HG03045 (cell line): ENCODE results near the gene PARVB.
"Not testable (repeated sequence)": the region's sequence is repeated elsewhere in the genome, so short reads cannot be mapped to it uniquely, and the experiment has no call there.

ENCODE experiments used
- ATAC-seq: cut with Tn5 transposase; IDR thresholded peaks from one replicate; pipeline ENCODE4 v1.9.1; 2021; ENCODE audit warnings: mild to moderate bottlenecking, moderate library complexity; ENCODE audit not compliant: unreplicated experiment

The PARVB gene

DNA sequence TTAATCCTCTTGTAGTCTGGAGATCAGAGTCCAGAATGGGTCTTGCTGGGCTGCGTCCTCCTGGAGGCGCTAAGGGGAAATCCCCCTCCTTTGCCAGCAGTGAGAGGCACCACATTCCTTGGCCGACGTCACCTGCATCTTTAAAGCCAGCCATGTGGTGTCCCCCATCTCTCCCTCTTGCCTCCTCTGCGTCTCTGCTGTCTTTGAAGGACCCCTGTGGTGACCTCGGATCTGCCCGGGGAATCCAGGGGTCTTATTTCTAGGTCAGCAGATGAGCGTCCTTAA lies 27.2 kb upstream of the PARVB start:
- ATAC-seq, result no peak

DNA sequence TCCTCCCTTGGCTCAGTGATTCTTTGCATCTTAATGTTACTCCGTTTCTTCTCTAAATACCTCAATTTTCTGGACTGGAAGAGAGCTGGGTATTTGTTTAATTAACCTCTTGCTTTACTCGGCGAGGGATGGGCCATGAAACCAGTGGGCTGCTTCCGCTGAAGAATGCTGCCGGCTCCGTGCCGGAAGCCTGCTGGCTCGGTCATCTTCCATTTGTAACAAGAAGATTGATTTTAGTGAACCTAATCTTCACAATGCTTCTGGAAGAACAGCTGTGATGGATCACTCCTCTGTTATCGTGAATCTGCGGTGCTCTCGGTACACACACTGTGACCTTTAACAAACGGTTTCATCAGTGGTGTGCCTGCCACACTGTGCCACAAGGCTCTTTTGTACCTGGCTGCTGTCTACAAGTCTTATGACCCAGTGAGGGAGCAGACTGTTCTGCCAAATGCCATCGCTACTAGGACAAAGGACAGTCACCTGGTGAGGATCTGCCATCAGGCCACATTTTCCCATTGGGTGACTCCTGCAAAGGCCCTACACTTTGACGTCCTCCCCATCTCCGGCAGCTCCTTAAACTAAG lies 25.3 kb upstream of the PARVB start:
- no peak for ATAC-seq

GRCh38 chr22:43999378-43999777 lies 24.7 kb upstream of the PARVB start:
- no peak for ATAC-seq

GRCh38 chr22:44000123-44000522 lies 24.0 kb upstream of the PARVB start:
- ATAC-seq, result no peak

DNA sequence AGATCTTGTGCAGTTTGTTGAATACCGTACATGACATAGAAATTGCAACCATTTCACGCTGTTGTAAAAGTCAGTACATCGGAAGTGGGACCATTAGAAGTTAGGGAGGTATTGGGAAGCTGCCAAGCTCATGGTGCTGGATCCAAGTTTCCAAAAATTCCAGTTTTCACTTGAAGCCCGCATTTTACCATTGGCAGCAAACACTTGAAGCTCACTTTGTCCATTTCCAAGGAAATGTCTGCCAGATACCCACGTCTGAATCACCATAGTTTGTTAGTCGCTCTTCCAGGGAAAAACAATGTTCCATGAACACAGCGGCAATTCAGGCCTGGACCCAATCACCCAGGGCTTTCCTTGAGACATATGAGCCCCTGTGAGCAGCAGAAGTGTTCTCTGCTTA lies 22.6 kb upstream of the PARVB start:
- no peak for ATAC-seq

- ATAC-seq, result no peak
These were observed 21.8 kb upstream of the PARVB start for GRCh38 chr22:44002324-44002723.

DNA sequence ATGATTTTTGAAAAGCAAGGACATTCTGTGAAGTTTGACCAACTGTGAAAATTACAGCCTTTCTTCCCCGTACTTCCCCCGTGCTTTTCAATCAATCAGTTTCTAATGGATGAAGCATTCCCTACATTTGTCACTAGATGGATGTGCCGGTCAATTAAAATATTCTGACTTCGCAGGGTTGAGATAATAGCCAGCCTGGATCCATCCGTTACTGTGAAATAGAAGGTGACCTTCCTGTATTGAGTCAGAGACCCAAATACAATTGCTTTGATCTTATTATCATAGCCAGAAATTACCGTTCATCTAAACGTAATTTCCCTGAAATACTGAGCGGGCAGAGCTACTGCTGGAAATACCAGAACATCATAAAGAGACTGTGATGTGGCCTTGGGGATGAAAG lies 21.1 kb upstream of the PARVB start:
- ATAC-seq, result no peak

DNA sequence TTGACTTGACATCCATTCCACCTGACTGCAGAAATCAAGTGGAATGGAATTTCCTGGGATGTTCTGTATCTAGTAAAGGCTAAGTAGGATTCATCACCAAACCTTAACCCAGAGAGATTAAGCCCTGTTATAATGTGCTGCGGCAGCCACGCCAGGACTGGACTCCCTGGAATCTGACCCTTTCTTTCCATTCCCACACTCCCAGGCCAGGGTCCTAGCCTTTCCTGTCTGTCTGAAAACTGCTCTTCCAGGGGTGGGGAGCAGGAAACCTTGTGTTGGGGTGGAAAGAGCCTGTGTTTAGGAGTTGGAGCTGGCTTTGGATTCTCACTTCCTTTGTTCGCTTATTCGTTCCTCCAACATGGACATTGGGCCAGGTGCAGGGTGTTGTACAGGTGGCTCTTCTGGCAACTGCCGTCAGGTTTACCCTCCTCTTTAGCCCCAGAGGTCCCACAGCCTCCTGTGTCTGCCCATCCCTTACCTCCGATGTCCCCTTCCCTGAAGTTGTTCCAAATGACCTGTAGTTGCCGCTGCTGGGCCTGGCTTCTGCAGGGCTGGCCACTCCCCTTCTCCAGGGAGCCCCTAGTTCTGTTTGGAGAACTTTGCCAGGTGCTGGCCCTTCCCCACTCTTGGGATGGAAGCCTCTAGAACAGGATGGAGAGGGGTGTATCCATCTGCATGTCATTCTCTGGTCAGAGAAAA lies 20.5 kb upstream of the PARVB start:
- ATAC-seq, result no peak

DNA sequence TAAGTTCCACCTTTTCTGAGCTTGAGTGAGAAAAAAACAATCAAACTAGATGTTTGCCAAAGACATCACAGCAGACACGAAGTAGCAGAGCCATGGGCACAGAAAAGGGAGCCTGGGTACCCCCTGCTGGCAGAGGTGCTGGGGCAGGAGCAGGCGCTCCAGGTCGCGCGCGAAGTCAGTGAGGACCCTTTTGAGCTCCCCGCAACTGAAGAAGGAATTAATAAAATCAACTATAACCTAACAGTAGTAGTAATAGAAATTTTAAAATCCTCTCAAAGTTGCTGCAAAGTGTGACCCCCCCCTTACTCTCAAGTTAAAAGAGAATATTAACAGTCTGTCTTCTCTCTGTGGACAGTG lies 20.0 kb upstream of the PARVB start:
- no peak for ATAC-seq

- no peak for ATAC-seq
These were observed 18.6 kb upstream of the PARVB start for GRCh38 chr22:44005524-44005923.

DNA sequence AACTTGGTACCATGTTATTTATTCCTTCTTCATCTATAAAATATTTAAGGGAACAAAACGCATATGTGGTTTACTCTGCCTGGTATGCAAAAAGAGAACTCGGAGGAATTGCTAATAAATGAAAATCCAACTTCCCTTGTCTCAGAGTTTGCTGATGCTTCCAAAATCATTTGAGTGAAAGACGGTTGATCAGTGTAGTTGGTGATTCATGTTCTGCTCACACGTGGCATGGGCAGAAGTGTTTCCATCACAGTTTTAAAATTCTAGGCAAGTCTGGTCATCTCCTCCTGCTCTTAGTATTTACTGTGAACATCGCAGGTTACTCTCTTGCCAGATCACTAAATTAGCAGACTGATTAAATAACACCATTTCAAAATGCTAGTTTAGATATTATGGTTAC lies 11.9 kb upstream of the PARVB start:
- no peak for ATAC-seq

- ATAC-seq, result no peak
These were observed 11.5 kb upstream of the PARVB start for GRCh38 chr22:44012591-44012990.

DNA sequence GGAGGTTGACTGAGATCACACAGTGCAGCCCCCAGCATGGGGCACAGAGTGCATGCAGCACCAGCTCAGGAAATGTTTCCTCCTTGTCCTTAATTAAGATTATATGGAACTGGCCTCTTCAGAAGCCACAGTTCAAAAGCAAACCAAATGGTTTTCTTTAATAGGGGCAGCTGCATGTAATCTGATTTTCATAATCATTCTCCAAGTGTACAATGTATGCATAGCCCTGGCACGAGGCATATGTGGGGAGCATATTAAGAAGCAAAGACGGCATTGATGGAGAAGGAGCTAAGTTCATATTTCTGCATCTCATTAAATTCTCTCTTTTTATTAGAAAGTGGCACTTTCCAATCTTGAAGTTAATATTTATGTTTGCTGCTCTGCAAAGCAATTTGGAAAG lies 9.9 kb upstream of the PARVB start:
- no peak for ATAC-seq

DNA sequence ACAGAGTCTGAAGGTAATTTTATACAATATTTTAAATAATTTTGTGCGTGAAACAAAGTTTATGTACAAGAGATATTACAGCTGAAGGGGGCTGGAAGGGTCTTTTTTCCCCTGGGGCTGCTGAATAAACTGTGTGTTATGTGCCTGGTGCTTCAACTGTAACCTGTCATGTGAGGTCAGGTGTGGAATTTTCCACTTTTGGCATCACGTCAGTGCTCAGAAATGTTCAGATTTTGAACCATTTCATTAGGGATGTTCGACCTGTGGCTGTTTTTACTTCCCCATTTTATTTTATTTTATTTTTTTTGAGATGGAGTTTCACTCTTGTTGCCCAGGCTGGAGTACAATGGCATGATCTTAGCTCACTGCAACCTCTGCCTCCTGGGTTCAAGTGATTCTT lies 7.5 kb upstream of the PARVB start:
- not testable (repeated sequence) for ATAC-seq

- ATAC-seq, result no peak
These were observed 5.5 kb upstream of the PARVB start for GRCh38 chr22:44018594-44018993.

DNA sequence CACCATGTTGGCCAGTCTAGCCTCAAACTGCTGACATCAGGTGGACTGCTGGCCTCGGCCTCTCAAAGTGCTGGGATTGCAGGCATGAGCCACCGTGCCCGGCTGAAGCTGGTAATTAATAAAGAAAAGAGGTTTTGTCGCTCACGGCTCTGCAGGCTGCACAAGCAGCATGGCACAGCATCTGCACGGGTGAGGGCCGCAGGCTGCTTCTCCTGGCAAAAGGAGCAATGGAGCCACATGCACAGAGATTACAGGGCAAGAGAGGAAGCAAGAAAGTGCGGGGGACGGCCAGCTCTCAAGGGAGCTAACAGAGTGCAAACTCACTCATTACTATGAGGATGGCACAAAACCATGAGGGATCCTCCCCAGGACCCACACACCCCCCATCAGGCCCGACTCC lies 4.7 kb upstream of the PARVB start:
- no peak for ATAC-seq

DNA sequence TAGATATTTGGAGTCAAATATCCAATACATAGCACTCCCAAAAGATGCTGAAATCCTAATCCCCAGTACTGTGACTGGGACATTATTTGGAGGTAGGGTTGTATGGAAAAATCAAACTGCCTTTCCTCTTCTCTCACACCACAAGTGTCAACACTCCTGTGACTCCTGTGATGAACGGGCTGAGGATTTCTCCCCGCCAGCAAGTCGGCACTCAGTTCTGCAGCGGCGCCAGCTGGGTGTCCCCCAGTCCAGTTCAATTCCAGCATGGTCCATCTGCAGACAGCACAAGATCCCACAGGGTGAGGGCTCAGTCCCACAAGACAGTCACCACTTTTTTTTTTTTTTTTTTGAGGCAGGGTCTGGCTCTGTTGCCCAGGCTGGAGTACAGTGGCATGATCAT lies 4.3 kb upstream of the PARVB start:
- ATAC-seq, result no peak

GRCh38 chr22:44020981-44021380 lies 3.1 kb upstream of the PARVB start:
- no peak for ATAC-seq

DNA sequence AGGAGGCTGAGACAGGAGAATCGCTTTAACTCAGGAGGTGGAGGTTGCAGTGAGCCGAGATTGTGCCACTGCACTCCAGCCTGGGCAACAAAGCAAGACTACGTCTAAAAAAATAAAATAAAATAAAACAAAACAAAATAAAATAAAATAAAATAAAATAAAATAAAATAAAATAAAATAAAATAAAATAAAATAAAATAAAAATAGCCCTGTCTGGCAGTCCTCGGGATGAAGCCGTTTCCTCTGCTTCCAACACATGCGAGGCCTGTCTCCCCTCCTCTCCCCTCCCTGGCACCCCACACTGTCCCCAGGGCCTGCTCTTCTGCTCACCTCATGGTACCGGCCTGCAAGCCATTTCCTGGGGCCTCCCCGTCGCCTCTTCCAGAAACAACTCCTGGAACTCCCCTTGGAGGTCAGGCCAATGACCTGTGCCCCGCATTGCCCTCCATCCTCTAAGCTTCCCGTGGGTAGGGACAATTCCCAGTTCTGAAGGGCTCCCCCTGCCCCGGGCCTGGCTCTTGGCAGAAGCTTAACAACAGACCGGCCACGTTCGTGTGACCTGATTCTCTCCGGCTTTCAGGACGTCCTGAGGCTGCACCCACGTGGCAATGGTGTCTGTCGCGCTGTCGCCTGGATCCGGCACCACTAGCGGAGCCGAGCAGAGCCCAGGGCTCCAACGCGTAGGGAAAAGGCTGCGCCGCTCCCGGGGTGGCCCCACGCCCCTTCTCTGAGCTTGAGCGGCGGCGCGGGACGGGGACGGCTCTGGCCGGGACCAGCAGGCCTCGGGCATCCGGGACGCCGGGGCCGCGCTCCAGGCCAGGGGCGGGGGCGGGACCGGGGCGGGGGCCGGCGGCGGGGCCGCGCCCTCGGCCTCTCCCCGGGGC lies 456 bp upstream of the PARVB start:
- ATAC-seq, result peak; percentile 28

GRCh38 chr22:44025171-44026065 lies 1.3 kb downstream of the PARVB start:
- ATAC-seq, result peak; percentile 41

GRCh38 chr22:44026066-44026629 lies 2.0 kb downstream of the PARVB start:
- ATAC-seq, result no peak
